Measurements from ENCODE around the gene DENND5A. TPM values are rescaled to one million over a fixed set of nuclear protein-coding genes. Genes with fewer than 3 reads are reported as not detected.

The DENND5A gene
- total RNA-seq = 100 to 1,000 TPM in 2 of 4 donors, 10 to 100 TPM in 2; 79.2 to 151 (median 96.2) TPM

GRCh38 chr11:9265211-9266131 lies at the start of gene DENND5A:
TSS of gene DENND5A (minus strand) at chr11:9265350. CDS start at chr11:9265069, 281 bp downstream.
- 37 to 69% methylated on average over 6 to 10 of the region's 63 CpGs for WGBS, 2 donors (ENCODE audit: low coverage in 1 of 2)
- Histone ChIP-seq H3K4me1 (peaks cover 0 to 42% (median 8%) of the 10 kb centered on the region in 3 donors), H3K36me3 (no peaks in the 10 kb centered on the region), H3K4me3 (peak within 1 kb of the TSS; percentile 77 to 99), H3K27ac (peak within 1 kb of the TSS; percentile 94 to 99 (median 98)), H3K27me3 (no peaks in the 10 kb centered on the region), H3K9me3 (no peaks in the 10 kb centered on the region)
- TF ChIP-seq CTCF (IDR thresholded peaks at IDR 0.05) (peak in 1 of 4 experiments; percentile 22), EP300 (IDR thresholded peaks at IDR 0.05) (no peak), POLR2A (IDR thresholded peaks at IDR 0.05) (peak; percentile 74 to 79), POLR2AphosphoS5 (IDR thresholded peaks at IDR 0.05) (peak; percentile 76)
- peak; percentile 92 for ATAC-seq

GRCh38 chr11:9314291-9315077 lies 49.3 kb upstream of the DENND5A start, which contains the start of gene TMEM41B:
TSS of gene TMEM41B (minus strand) at chr11:9314593. CDS start at chr11:9314441, 152 bp downstream.
- no peaks in the 10 kb centered on the region for H3K36me3 ChIP-seq
- peak; percentile 99 for ATAC-seq
- H3K4me1 ChIP-seq = peaks cover 0 to 36% (median 0%) of the 10 kb centered on the region in 3 donors
- TF ChIP-seq EP300 (IDR thresholded peaks at IDR 0.05) (no peak), POLR2A (IDR thresholded peaks at IDR 0.05) (peak; percentile 54 to 66), POLR2AphosphoS5 (IDR thresholded peaks at IDR 0.05) (peak; percentile 62), CTCF (IDR thresholded peaks at IDR 0.05) (peak in 1 of 4 experiments; percentile 43)
- peaks cover 10% of the 10 kb centered on the region for H3K27me3 ChIP-seq
- peak within 1 kb of the TSS; percentile 77 to 90 (median 84) for H3K27ac ChIP-seq
- H3K9me3 ChIP-seq = no peaks in the 10 kb centered on the region
- H3K4me3 ChIP-seq = peak within 1 kb of the TSS; percentile 83 to 98
- 0% methylated on average over 1 to 5 of the region's 71 CpGs for WGBS, 2 donors (ENCODE audit: low coverage in 1 of 2)

- peak; percentile 7 for ATAC-seq
- Histone ChIP-seq H3K4me3 (peak overlapping the region; percentile 83 to 98), H3K27me3 (peaks cover 10% of the 10 kb centered on the region), H3K9me3 (no peaks in the 10 kb centered on the region), H3K4me1 (peaks cover 0 to 36% (median 0%) of the 10 kb centered on the region in 3 donors), H3K36me3 (no peaks in the 10 kb centered on the region), H3K27ac (peak overlapping the region; percentile 24 to 90 (median 84))
- TF ChIP-seq POLR2AphosphoS5 (IDR thresholded peaks at IDR 0.05) (no peak), CTCF (IDR thresholded peaks at IDR 0.05) (no peak), POLR2A (IDR thresholded peaks at IDR 0.05) (no peak), EP300 (IDR thresholded peaks at IDR 0.05) (no peak)
- WGBS, 2 donors (ENCODE audit: low coverage in 1 of 2) = 0 to 3% methylated on average over 10 to 19 of the region's 27 CpGs
Measured at GRCh38 chr11:9313648-9314290, 48.6 kb upstream of the DENND5A start.

- Histone ChIP-seq H3K36me3 (no peaks in the 10 kb centered on the region), H3K4me1 (peaks cover 0 to 36% (median 0%) of the 10 kb centered on the region in 3 donors), H3K27me3 (no peaks in the 10 kb centered on the region), H3K27ac (no peak overlapping the region), H3K4me3 (no peak overlapping the region), H3K9me3 (no peaks in the 10 kb centered on the region)
- no peak for ATAC-seq
- no peak for TF ChIP-seq POLR2AphosphoS5 (IDR thresholded peaks at IDR 0.05)
- TF ChIP-seq CTCF (IDR thresholded peaks at IDR 0.05) = no peak
- TF ChIP-seq POLR2A (IDR thresholded peaks at IDR 0.05) = no peak
- TF ChIP-seq EP300 (IDR thresholded peaks at IDR 0.05) = no peak
- WGBS, 2 donors (ENCODE audit: low coverage in 1 of 2) = 89 to 93% methylated on average over 3 of the region's 3 CpGs
Measured at GRCh38 chr11:9310485-9311090, 45.4 kb upstream of the DENND5A start.
